Hepatocyte (in vitro differentiated cells): ENCODE measurements around the gene SRRT.

ENCODE experiments used
- CTCF ChIP-seq: fragments of 200-600 bp; sonication (generic); IDR thresholded peaks from 2 replicates; pipeline ENCODE4 v1.5.1; 2016; ENCODE audit warnings: antibody characterized with exemption, mild to moderate bottlenecking; ENCODE audit not compliant: poor library complexity
- EZH2phosphoT487 ChIP-seq: fragments of 200-600 bp; sonication (generic); IDR thresholded peaks from one replicate; pipeline ENCODE4 v1.6.1; 2018; ENCODE audit warnings: antibody characterized with exemption, mild to moderate bottlenecking, low read depth, moderate library complexity; ENCODE audit not compliant: unreplicated experiment, severe bottlenecking

- TF ChIP-seq CTCF = no peak
- TF ChIP-seq EZH2phosphoT487 = no peak
These were observed 18.0 kb upstream of the SRRT start for GRCh38 chr7:100856871-100857282.
